Stimulated activated naive CD8-positive, alpha-beta T cell treated with anti-CD3 and anti-CD28 coated beads, Interleukin-15, Interleukin-2, amounts not matched to agents 100 ng/mL and 50 ng/mL, for 24 hours (primary cell): Measurements from ENCODE around the gene PURB.
"Not testable (repeated sequence)": the region's sequence is repeated elsewhere in the genome, so short reads cannot be mapped to it uniquely, and the experiment has no call there.

ENCODE experiments used
- H3K27ac Mint-ChIP-seq: one replicate; pipeline ENCODE4 v1.8.0; 2021; ENCODE audit warnings: mild to moderate bottlenecking, mixed read lengths
- H3K27me3 Mint-ChIP-seq: one replicate; pipeline ENCODE4 v1.8.0; 2021; ENCODE audit warnings: mixed read lengths
- H3K36me3 Mint-ChIP-seq: one replicate; pipeline ENCODE4 v1.8.0; 2021; ENCODE audit warnings: low read depth, mixed read lengths
- H3K4me1 Mint-ChIP-seq: one replicate; pipeline ENCODE4 v1.8.0; 2021; ENCODE audit warnings: low read depth, mixed read lengths
- H3K4me3 Mint-ChIP-seq: one replicate; pipeline ENCODE4 v1.8.0; 2021; ENCODE audit warnings: mild to moderate bottlenecking, mixed read lengths
- H3K9me3 Mint-ChIP-seq: one replicate; pipeline ENCODE4 v1.8.0; 2021; ENCODE audit warnings: mixed read lengths

PURB gene

GRCh38 chr7:44881066-44881600 lies 4.2 kb downstream of the PURB start:
- Mint-ChIP-seq H3K4me3 (peak overlapping the region; percentile 97), H3K36me3 (peaks cover 80% of the 10 kb centered on the region), H3K27ac (peak overlapping the region; percentile 81), H3K9me3 (no peaks in the 10 kb centered on the region), H3K4me1 (peaks cover 65% of the 10 kb centered on the region), H3K27me3 (no peaks in the 10 kb centered on the region)

- no peaks in the 10 kb centered on the region for H3K9me3 Mint-ChIP-seq
- peaks cover 79% of the 10 kb centered on the region for H3K36me3 Mint-ChIP-seq
- peaks cover 62% of the 10 kb centered on the region for H3K4me1 Mint-ChIP-seq
- peak overlapping the region; percentile 81 for H3K27ac Mint-ChIP-seq
- H3K27me3 Mint-ChIP-seq: no peaks in the 10 kb centered on the region
- peak overlapping the region; percentile 97 for H3K4me3 Mint-ChIP-seq
Measured at GRCh38 chr7:44880317-44881018, 4.9 kb downstream of the PURB start.

DNA sequence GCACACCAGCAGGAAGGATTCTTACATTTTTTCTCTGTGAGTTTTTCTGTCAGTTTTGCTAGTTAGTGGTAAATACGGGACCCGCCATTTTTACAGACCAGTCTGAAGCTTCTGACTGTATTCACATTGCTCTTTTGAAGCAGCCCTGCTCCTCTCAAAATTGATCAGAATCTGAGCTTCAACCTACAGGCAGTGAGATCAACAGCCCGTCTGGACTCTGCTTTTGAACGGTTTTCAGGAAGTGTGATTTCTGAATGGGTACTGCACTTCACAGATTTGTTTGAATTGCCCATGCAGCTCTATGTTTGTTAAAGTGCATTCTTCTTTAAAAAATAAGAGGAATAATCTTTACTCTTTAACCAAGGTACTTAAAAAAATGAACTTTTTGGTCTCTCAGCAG lies 8.9 kb downstream of the PURB start:
- H3K27ac Mint-ChIP-seq: no peak overlapping the region
- H3K36me3 Mint-ChIP-seq: peaks cover 47% of the 10 kb centered on the region
- no peaks in the 10 kb centered on the region for H3K27me3 Mint-ChIP-seq
- no peak overlapping the region for H3K4me3 Mint-ChIP-seq
- peaks cover 39% of the 10 kb centered on the region for H3K4me1 Mint-ChIP-seq
- no peaks in the 10 kb centered on the region for H3K9me3 Mint-ChIP-seq

DNA sequence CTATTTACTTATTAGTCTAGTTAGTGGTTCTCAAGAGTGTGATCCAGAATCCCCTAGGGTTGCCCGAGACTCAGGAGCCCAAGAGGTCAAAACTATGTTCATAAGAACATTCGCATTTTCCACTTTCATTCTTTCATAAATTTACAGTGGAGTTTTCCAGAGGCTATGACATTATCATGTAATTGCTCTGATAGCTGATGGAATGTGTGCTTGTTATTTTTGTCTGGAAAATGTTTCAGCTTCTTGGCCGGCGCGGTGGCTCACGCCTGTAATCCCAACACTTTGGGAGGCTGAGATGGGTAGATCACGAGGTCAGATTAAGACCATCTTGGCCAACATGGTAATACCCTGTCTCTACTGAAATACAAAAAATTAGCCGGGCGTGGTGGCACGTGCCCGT lies 10.1 kb downstream of the PURB start:
- Mint-ChIP-seq H3K27ac (no peak overlapping the region), H3K27me3 (no peaks in the 10 kb centered on the region), H3K36me3 (peaks cover 36% of the 10 kb centered on the region), H3K4me1 (peaks cover 28% of the 10 kb centered on the region), H3K9me3 (no peaks in the 10 kb centered on the region), H3K4me3 (no peak overlapping the region)

DNA sequence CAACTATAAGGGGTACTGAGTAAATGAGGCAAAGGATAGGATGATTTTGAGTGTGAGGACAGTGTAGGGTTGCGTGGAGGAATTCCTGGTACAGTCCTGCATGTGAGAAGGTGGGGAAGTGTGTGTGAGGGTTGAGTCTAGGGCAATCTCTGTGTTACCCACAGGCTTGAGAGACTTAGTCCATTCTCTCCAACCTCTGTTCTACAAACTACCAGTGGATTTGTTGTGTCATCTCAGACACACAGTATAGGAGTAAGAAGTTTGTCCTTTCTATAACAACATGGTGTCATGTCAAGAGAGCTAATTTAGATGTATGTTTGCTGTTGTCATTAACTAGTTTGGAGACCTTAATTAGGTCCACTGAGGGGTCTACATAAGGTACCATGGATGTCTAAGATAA lies 12.5 kb downstream of the PURB start:
- no peaks in the 10 kb centered on the region for H3K9me3 Mint-ChIP-seq
- no peak overlapping the region for H3K27ac Mint-ChIP-seq
- H3K4me1 Mint-ChIP-seq: peaks cover 14% of the 10 kb centered on the region
- peaks cover 17% of the 10 kb centered on the region for H3K36me3 Mint-ChIP-seq
- H3K4me3 Mint-ChIP-seq: no peak overlapping the region
- H3K27me3 Mint-ChIP-seq: no peaks in the 10 kb centered on the region

DNA sequence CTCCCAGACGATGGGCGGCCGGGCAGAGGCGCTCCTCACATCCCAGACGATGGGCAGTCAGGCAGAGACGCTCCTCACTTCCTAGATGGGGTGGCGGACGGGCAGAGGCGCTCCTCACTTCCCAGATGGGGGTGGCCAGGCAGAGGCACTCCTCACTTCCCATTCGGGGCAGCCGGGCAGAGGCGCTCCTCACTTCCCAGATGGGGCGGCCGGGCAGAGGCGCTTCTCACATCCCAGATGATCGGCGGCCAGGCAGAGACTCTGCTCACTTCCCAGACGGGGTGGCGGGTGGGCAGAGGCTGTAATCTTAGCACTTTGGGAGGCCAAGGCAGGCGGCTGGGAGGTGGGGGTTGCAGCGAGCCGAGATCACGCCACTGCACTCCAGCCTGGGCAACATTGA lies 13.4 kb downstream of the PURB start:
- H3K27ac Mint-ChIP-seq, H3K4me3 Mint-ChIP-seq, H3K27me3 Mint-ChIP-seq, H3K9me3 Mint-ChIP-seq: not testable (repeated sequence)
- peaks cover 21% of the 10 kb centered on the region for H3K4me1 Mint-ChIP-seq
- peaks cover 11% of the 10 kb centered on the region for H3K36me3 Mint-ChIP-seq

DNA sequence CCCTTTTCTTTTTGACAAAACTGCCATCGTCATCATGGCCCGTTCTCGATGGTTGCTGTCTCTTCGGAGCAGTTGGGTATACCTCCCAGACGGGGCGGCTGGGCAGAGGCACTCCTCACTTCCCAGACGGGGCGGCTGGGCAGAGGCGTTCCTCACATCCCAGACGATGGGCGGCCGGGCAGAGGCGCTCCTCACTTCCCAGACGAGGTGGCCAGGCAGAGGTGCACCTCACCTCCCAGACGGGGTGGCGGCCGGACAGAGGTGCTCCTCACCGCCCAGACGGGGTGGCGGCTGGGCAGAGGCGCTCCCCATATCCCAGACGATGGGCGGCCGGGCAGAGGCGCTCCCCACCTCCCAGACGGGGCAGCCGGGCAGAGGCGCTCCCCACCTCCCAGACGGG lies 14.6 kb downstream of the PURB start:
- H3K4me1 Mint-ChIP-seq: peaks cover 16% of the 10 kb centered on the region
- H3K4me3 Mint-ChIP-seq, H3K27ac Mint-ChIP-seq, H3K27me3 Mint-ChIP-seq, H3K9me3 Mint-ChIP-seq, H3K36me3 Mint-ChIP-seq: not testable (repeated sequence)

DNA sequence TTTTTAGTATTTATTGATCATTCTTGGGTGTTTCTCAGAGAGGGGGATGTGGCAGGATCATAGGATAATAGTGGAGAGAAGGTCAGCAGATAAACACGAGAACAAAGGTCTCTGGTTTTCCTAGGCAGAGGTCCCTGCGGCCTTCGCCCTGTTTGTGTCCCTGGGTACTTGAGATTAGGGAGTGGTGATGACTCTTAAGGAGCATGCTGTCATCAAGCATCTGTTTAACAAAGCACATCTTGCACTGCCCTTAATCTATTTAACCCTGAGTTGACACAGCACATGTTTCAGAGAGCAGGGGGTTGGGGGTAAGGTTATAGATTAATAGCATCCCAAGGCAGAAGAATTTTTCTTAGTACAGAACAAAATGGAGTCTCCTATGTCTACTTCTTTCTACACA lies 15.0 kb downstream of the PURB start:
- H3K27me3 Mint-ChIP-seq, H3K27ac Mint-ChIP-seq, H3K4me3 Mint-ChIP-seq, H3K36me3 Mint-ChIP-seq, H3K9me3 Mint-ChIP-seq: not testable (repeated sequence)
- H3K4me1 Mint-ChIP-seq: peaks cover 16% of the 10 kb centered on the region

- Mint-ChIP-seq H3K27me3 (peaks cover 4% of the 10 kb centered on the region), H3K4me1 (peaks cover 7% of the 10 kb centered on the region), H3K27ac (peak overlapping the region; percentile 52), H3K9me3 (no peaks in the 10 kb centered on the region), H3K36me3 (no peaks in the 10 kb centered on the region), H3K4me3 (no peak overlapping the region)
Measured at GRCh38 chr7:44867073-44867995, 18.0 kb downstream of the PURB start.

GRCh38 chr7:44861949-44862348 lies 23.4 kb downstream of the PURB start:
- not testable (repeated sequence) for H3K4me1 Mint-ChIP-seq, H3K9me3 Mint-ChIP-seq, H3K36me3 Mint-ChIP-seq, H3K27ac Mint-ChIP-seq, H3K27me3 Mint-ChIP-seq, H3K4me3 Mint-ChIP-seq

DNA sequence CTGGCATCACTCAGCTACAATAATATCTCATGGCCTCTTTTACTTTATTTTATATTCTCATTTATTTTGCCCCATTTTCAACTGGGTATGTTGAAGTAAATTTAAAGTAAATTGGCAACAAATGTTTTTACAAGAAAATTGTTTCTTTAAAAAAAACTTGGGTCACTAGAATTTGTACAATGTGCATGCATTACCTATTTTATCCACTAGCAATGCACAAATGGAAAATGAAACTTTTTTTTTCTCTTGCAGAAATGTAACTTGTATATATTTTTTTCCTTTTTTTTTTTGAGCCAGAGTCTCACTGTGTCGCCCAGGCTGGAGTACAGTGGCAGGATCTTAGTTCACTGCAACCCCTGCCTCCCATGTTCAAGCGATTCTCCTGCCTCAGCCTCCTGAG lies 27.2 kb downstream of the PURB start:
- no peaks in the 10 kb centered on the region for H3K36me3 Mint-ChIP-seq
- H3K4me3 Mint-ChIP-seq: no peak overlapping the region
- no peaks in the 10 kb centered on the region for H3K9me3 Mint-ChIP-seq
- peaks cover 4% of the 10 kb centered on the region for H3K27me3 Mint-ChIP-seq
- H3K27ac Mint-ChIP-seq: no peak overlapping the region
- H3K4me1 Mint-ChIP-seq: peaks cover 20% of the 10 kb centered on the region

- H3K27me3 Mint-ChIP-seq: no peaks in the 10 kb centered on the region
- H3K27ac Mint-ChIP-seq: no peak overlapping the region
- H3K9me3 Mint-ChIP-seq: no peaks in the 10 kb centered on the region
- H3K4me3 Mint-ChIP-seq: no peak overlapping the region
- peaks cover 27% of the 10 kb centered on the region for H3K4me1 Mint-ChIP-seq
- H3K36me3 Mint-ChIP-seq: no peaks in the 10 kb centered on the region
Measured at GRCh38 chr7:44854644-44855364, 30.5 kb downstream of the PURB start.

DNA sequence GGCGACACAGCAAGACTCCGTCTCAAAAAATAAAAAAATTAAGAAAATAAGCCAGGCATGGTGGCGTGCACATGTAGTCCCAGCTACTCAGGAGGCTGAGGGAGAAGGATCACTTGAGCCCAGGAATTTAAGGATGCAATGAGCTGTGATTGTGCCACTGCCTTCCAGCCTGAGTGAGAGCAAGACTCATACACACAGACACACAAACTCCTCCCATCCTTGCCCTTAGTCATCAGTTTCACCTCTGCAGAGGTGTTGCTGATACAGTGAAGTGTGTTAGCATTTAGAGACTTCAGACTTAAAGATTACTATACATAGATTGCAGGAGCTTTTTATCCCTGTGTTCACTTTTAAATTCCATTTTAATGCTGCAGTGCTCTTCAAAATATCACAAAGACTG lies 31.9 kb downstream of the PURB start:
- no peak overlapping the region for H3K27ac Mint-ChIP-seq

GRCh38 chr7:44852590-44852989 lies 32.7 kb downstream of the PURB start:
- Mint-ChIP-seq H3K4me1 (peaks cover 34% of the 10 kb centered on the region), H3K27me3 (no peaks in the 10 kb centered on the region), H3K9me3 (no peaks in the 10 kb centered on the region), H3K36me3 (no peaks in the 10 kb centered on the region), H3K4me3 (no peak overlapping the region), H3K27ac (no peak overlapping the region)

More for the DNA sequence above, 31.9 kb downstream of the PURB start:
- no peaks in the 10 kb centered on the region for H3K27me3 Mint-ChIP-seq
- peaks cover 35% of the 10 kb centered on the region for H3K4me1 Mint-ChIP-seq
- H3K4me3 Mint-ChIP-seq: no peak overlapping the region
- no peaks in the 10 kb centered on the region for H3K36me3 Mint-ChIP-seq
- H3K9me3 Mint-ChIP-seq: no peaks in the 10 kb centered on the region
